SK-N-SH (cell line): ENCODE results near the gene SRRD. TPM values are rescaled to one million over a fixed set of nuclear protein-coding genes. Genes with fewer than 3 reads are reported as not detected.

Source experiments
- CTCF ChIA-PET: fragments of 300-600, 350-600 bp; formaldehyde crosslinking; extraction: SDS; loops from one replicate; lab custom pipeline; 2021; lab: Yijun Ruan, JAX
- POLR2A ChIA-PET: fragments of 350-600 bp; sonication (Branson Sonifier 250); formaldehyde crosslinking; extraction: SDS; loops from one replicate; lab custom pipeline; 2020; ENCODE audit warnings: antibody characterized with exemption, inconsistent platforms; lab: Yijun Ruan, JAX
- DNase-seq: peaks from one replicate; pipeline ENCODE4 v3.0.0; 2012
- H2AFZ ChIP-seq: fragments of 200-600 bp; sonication (generic); 2 replicates; pipeline ENCODE4 v1.8.1; 2016; ENCODE audit warnings: antibody characterized with exemption, mild to moderate bottlenecking, low read depth
- H3F3A ChIP-seq: fragments of 200-600 bp; sonication (generic); replicated peaks from 2 replicates; pipeline ENCODE3; 2016; ENCODE audit warnings: antibody characterized with exemption, mild to moderate bottlenecking; ENCODE audit not compliant: insufficient read depth
- H3K27ac ChIP-seq, 2 experiments: fragments of 200-500 bp in 1 of 2; fragments of 200-600 bp in 1 of 2; sonication (Bioruptor generic) in 1 of 2; sonication (generic), shearing (Covaris generic) in 1 of 2; 2 replicates each; pipeline versions ENCODE4 v1.5.1 to v1.6.1; 2014 to 2016; ENCODE audit warnings: low read depth in 2 of 2, inconsistent platforms in 1 of 2, low read length in 1 of 2, mild to moderate bottlenecking in 1 of 2, mixed read lengths in 1 of 2
- H3K27me3 ChIP-seq: fragments of 200-600 bp; sonication (generic), shearing (Covaris generic); 2 replicates; pipeline ENCODE4 v1.6.1; 2016; ENCODE audit warnings: mixed run types; ENCODE audit not compliant: insufficient read depth
- H3K36me3 ChIP-seq, 2 experiments: fragments of 200-500 bp in 1 of 2; fragments of 200-600 bp in 1 of 2; sonication (Bioruptor generic) in 1 of 2; sonication (generic) in 1 of 2; replicated peaks in 1 of 2; 2 replicates each; pipeline versions ENCODE3 to v1.5.1; 2014 to 2016; ENCODE audit warnings: low read length in 1 of 2, mild to moderate bottlenecking in 1 of 2; ENCODE audit not compliant: insufficient read depth in 2 of 2, control insufficient read depth in 1 of 2
- H3K4me1 ChIP-seq, 2 experiments: fragments of 200-500 bp in 1 of 2; fragments of 200-600 bp in 1 of 2; sonication (Bioruptor generic) in 1 of 2; sonication (generic), shearing (Covaris generic) in 1 of 2; 2 replicates each; pipeline versions ENCODE4 v1.5.1 to v1.6.1; 2014 to 2016; ENCODE audit warnings: low read depth in 1 of 2, low read length in 1 of 2, mixed run types in 1 of 2; ENCODE audit not compliant: insufficient read depth in 2 of 2, control insufficient read depth in 1 of 2
- H3K4me2 ChIP-seq: fragments of 200-600 bp; sonication (generic), shearing (Covaris generic); 2 replicates; pipeline ENCODE4 v1.6.1; 2017; ENCODE audit warnings: mixed run types
- H3K4me3 ChIP-seq, 2 experiments: fragments of 200-500 bp in 1 of 2; fragments of 200-600 bp in 1 of 2; sonication (Bioruptor generic) in 1 of 2; sonication (generic), shearing (Covaris generic) in 1 of 2; 2 replicates each; pipeline versions ENCODE4 v1.5.1 to v1.8.1; 2014 to 2016; ENCODE audit warnings: low read depth in 2 of 2, inconsistent platforms in 1 of 2, low read length in 1 of 2, mild to moderate bottlenecking in 1 of 2, mixed read lengths in 1 of 2, moderate library complexity in 1 of 2
- H3K79me2 ChIP-seq: fragments of 200-600 bp; sonication (generic); 2 replicates; pipeline ENCODE4 v1.8.1; 2017; ENCODE audit warnings: mild to moderate bottlenecking; ENCODE audit not compliant: insufficient read depth
- H3K9ac ChIP-seq: fragments of 200-600 bp; sonication (generic); 2 replicates; pipeline ENCODE4 v1.6.1; 2017; ENCODE audit warnings: mixed run types
- H3K9me2 ChIP-seq: fragments of 200-600 bp; sonication (generic); 2 replicates; pipeline ENCODE4 v1.6.1; 2017; ENCODE audit warnings: mixed run types
- H3K9me3 ChIP-seq: fragments of 200-600 bp; sonication (generic); 2 replicates; pipeline ENCODE4 v1.6.1; 2017; ENCODE audit warnings: mixed run types, mild to moderate bottlenecking, moderate library complexity
- H4K20me1 ChIP-seq: fragments of 200-600 bp; sonication (generic); 2 replicates; pipeline ENCODE4 v1.6.1; 2017; ENCODE audit warnings: mild to moderate bottlenecking, mixed run types; ENCODE audit not compliant: insufficient read depth
- ELF1 ChIP-seq: IDR thresholded peaks from 2 replicates; pipeline ENCODE4 v1.4.0; 2012
- EP300 ChIP-seq, 2 experiments: IDR thresholded peaks; 2 replicates each; pipeline versions ENCODE4 v1.4.0 to v1.6.1; 2012; ENCODE audit warnings: borderline replicate concordance in 1 of 2, low read depth in 1 of 2, low read length in 1 of 2
- EZH2phosphoT487 ChIP-seq: fragments of 200-600 bp; sonication (generic); IDR thresholded peaks from 2 replicates; pipeline ENCODE4 v1.6.1; 2017; ENCODE audit warnings: low read depth, mixed run types, mild to moderate bottlenecking, antibody characterized with exemption, moderate library complexity, borderline replicate concordance
- FOSL2 ChIP-seq: IDR thresholded peaks from 2 replicates; pipeline ENCODE4 v1.4.0; 2012; ENCODE audit warnings: low read depth, mild to moderate bottlenecking, moderate library complexity, borderline replicate concordance
- FOXJ3 ChIP-seq: sonication (generic); formaldehyde crosslinking; IDR thresholded peaks from 2 replicates; pipeline ENCODE4 v1.5.1; 2020; ENCODE audit warnings: mild to moderate bottlenecking, missing genetic modification reagents
- FOXM1 ChIP-seq: IDR thresholded peaks from 2 replicates; pipeline ENCODE4 v1.4.0; 2012; ENCODE audit warnings: low read depth, mild to moderate bottlenecking
- GATA2 ChIP-seq: sonication (generic); formaldehyde crosslinking; IDR thresholded peaks from 2 replicates; pipeline ENCODE4 v1.5.0; 2020; ENCODE audit warnings: mild to moderate bottlenecking, missing genetic modification reagents
- JUND ChIP-seq: IDR thresholded peaks from 2 replicates; pipeline ENCODE4 v1.4.0; 2012
- MEF2A ChIP-seq: IDR thresholded peaks from 2 replicates; pipeline ENCODE4 v1.4.0; 2012; ENCODE audit warnings: low read depth, borderline replicate concordance
- MXI1 ChIP-seq: IDR thresholded peaks from 2 replicates; pipeline ENCODE4 v1.6.1; 2012; ENCODE audit warnings: mild to moderate bottlenecking, low read depth, low read length, improper control_type of control experiment
- POLR2AphosphoS5 ChIP-seq: IDR thresholded peaks from 2 replicates; pipeline ENCODE4 v1.6.1; 2012; ENCODE audit warnings: low read depth, low read length
- RXRA ChIP-seq: IDR thresholded peaks from 2 replicates; pipeline ENCODE4 v1.4.0; 2012; ENCODE audit warnings: low read depth, mild to moderate bottlenecking, borderline replicate concordance
- SMC3 ChIP-seq: IDR thresholded peaks from 2 replicates; pipeline ENCODE4 v1.6.1; 2012; ENCODE audit warnings: low read depth, low read length, improper control_type of control experiment
- TAF1 ChIP-seq: IDR thresholded peaks from 2 replicates; pipeline ENCODE4 v1.6.1; 2012; ENCODE audit warnings: low read depth, mild to moderate bottlenecking, low read length, moderate library complexity, borderline replicate concordance
- TEAD4 ChIP-seq: IDR thresholded peaks from 2 replicates; pipeline ENCODE4 v1.4.0; 2012; ENCODE audit warnings: mild to moderate bottlenecking, borderline replicate concordance; ENCODE audit not compliant: insufficient read depth
- YY1 ChIP-seq: IDR thresholded peaks from 2 replicates; pipeline ENCODE4 v1.4.0; 2012; ENCODE audit warnings: low read depth, mild to moderate bottlenecking
- WGBS: methylation state at CpG from one replicate; pipeline ENCODE4 v1.1.6; 2017; ENCODE audit warnings: low lambda C conversion rate; 5-methylcytosine and 5-hydroxymethylcytosine counted together
- polyA plus RNA-seq, 3 experiments: library from polyadenylated mRNA; depleted of rRNA; stranded (reverse); fragments of >200 nt; gene quantifications; 2 replicates each; pipeline ENCODE4 v1.2.3, GENCODE V29; 2012
- TF ChIP-seq, protein P1 (sequence below): IDR thresholded peaks from 2 replicates; pipeline ENCODE4 v1.4.0; 2012; ENCODE audit warnings: low read depth, borderline replicate concordance
- TF ChIP-seq, protein P2 (sequence below): IDR thresholded peaks from 2 replicates; pipeline ENCODE4 v1.4.0; 2012; ENCODE audit warnings: low read depth
- TF ChIP-seq, protein P3 (sequence below): fragments of 150-350 bp; IDR thresholded peaks from 2 replicates; pipeline ENCODE4 v1.6.1; 2017; ENCODE audit warnings: antibody characterized with exemption, low read length, low read depth, borderline replicate concordance
- TF ChIP-seq, protein P4 (sequence below): fragments of 200-600 bp; sonication (generic); IDR thresholded peaks from 2 replicates; pipeline ENCODE4 v1.6.1; 2017; ENCODE audit warnings: antibody characterized with exemption, mild to moderate bottlenecking, moderate library complexity

Gene SRRD
- polyA plus RNA-seq, 1 of the 3 experiments (the other 2 are of a cell fraction): 12.9 TPM

GRCh38 chr22:26529345-26529744, 45.7 kb downstream of the SRRD start:
- H3K9me3 ChIP-seq: no peaks in the 10 kb centered on the region
- peaks cover 12 to 38% of the 10 kb centered on the region in 2 experiments for H3K36me3 ChIP-seq
- ChIA-PET CTCF (no interaction called here), POLR2A (interaction anchor here (0.6 kb wide), 2 partner anchors 34 to 45 kb away, joined by 4 read pairs; no protein-coding TSS in a partner anchor)
- no peaks in the 10 kb centered on the region for H3K4me1 ChIP-seq
- peaks cover 3% of the 10 kb centered on the region for H3F3A ChIP-seq
- no peaks in the 10 kb centered on the region for H3K9me2 ChIP-seq
- H3K4me2 ChIP-seq: no peak overlapping the region
- no peak overlapping the region for H3K4me3 ChIP-seq
- no peak overlapping the region for H2AFZ ChIP-seq
- H3K27me3 ChIP-seq: no peaks in the 10 kb centered on the region
- no peak overlapping the region for H3K27ac ChIP-seq
- DNase-seq: no peak
- H3K9ac ChIP-seq: no peak overlapping the region
- TF ChIP-seq TEAD4 (no peak), SMC3 (no peak), EZH2phosphoT487 (no peak), FOSL2 (no peak), FOXM1 (no peak), FOXJ3 (CRISPR knock-in tag) (no peak), TAF1 (no peak)
- 86% methylated on average over 2 of the region's 2 CpGs for WGBS
- no peaks in the 10 kb centered on the region for H4K20me1 ChIP-seq
- no peaks in the 10 kb centered on the region for H3K79me2 ChIP-seq

- Histone ChIP-seq H3K9me3 (no peaks in the 10 kb centered on the region), H4K20me1 (no peaks in the 10 kb centered on the region), H3K36me3 (peaks cover 4 to 23% of the 10 kb centered on the region in 2 experiments), H3K4me1 (no peaks in the 10 kb centered on the region), H3F3A (no peaks in the 10 kb centered on the region), H3K27me3 (no peaks in the 10 kb centered on the region), H3K9ac (no peak overlapping the region), H3K27ac (no peak overlapping the region), H2AFZ (no peak overlapping the region), H3K79me2 (no peaks in the 10 kb centered on the region), H3K9me2 (no peaks in the 10 kb centered on the region), H3K4me3 (no peak overlapping the region), H3K4me2 (no peak overlapping the region)
- TF ChIP-seq FOXJ3 (CRISPR knock-in tag) (no peak), ELF1 (no peak), JUND (no peak), FOXM1 (no peak), YY1 (no peak), MXI1 (no peak), SMC3 (no peak), FOSL2 (no peak), MEF2A (no peak), RXRA (no peak), GATA2 (CRISPR knock-in tag) (no peak), POLR2AphosphoS5 (no peak), TEAD4 (no peak), EP300 (IDR thresholded peaks at IDR 0.05; ENCODE audit: borderline replicate concordance in 1 of 2, low read depth in 1 of 2, low read length in 1 of 2) (no peak)
- TF ChIP-seq, protein P1, sequence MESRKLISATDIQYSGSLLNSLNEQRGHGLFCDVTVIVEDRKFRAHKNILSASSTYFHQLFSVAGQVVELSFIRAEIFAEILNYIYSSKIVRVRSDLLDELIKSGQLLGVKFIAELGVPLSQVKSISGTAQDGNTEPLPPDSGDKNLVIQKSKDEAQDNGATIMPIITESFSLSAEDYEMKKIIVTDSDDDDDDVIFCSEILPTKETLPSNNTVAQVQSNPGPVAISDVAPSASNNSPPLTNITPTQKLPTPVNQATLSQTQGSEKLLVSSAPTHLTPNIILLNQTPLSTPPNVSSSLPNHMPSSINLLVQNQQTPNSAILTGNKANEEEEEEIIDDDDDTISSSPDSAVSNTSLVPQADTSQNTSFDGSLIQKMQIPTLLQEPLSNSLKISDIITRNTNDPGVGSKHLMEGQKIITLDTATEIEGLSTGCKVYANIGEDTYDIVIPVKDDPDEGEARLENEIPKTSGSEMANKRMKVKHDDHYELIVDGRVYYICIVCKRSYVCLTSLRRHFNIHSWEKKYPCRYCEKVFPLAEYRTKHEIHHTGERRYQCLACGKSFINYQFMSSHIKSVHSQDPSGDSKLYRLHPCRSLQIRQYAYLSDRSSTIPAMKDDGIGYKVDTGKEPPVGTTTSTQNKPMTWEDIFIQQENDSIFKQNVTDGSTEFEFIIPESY: no peak
- TF ChIP-seq, protein P2, sequence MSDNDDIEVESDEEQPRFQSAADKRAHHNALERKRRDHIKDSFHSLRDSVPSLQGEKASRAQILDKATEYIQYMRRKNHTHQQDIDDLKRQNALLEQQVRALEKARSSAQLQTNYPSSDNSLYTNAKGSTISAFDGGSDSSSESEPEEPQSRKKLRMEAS: no peak
- TF ChIP-seq, protein P3, sequence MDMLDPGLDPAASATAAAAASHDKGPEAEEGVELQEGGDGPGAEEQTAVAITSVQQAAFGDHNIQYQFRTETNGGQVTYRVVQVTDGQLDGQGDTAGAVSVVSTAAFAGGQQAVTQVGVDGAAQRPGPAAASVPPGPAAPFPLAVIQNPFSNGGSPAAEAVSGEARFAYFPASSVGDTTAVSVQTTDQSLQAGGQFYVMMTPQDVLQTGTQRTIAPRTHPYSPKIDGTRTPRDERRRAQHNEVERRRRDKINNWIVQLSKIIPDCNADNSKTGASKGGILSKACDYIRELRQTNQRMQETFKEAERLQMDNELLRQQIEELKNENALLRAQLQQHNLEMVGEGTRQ: no peak
- TF ChIP-seq, protein P4, sequence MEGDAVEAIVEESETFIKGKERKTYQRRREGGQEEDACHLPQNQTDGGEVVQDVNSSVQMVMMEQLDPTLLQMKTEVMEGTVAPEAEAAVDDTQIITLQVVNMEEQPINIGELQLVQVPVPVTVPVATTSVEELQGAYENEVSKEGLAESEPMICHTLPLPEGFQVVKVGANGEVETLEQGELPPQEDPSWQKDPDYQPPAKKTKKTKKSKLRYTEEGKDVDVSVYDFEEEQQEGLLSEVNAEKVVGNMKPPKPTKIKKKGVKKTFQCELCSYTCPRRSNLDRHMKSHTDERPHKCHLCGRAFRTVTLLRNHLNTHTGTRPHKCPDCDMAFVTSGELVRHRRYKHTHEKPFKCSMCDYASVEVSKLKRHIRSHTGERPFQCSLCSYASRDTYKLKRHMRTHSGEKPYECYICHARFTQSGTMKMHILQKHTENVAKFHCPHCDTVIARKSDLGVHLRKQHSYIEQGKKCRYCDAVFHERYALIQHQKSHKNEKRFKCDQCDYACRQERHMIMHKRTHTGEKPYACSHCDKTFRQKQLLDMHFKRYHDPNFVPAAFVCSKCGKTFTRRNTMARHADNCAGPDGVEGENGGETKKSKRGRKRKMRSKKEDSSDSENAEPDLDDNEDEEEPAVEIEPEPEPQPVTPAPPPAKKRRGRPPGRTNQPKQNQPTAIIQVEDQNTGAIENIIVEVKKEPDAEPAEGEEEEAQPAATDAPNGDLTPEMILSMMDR: no peak
- POLR2A ChIA-PET: no interaction called here
- no peak for DNase-seq
- CTCF ChIA-PET: no interaction called here
- 96% methylated on average over 6 of the region's 7 CpGs for WGBS
Measured at GRCh38 chr22:26534171-26534855, 50.6 kb downstream of the SRRD start.
